Measurements from ENCODE around the gene KLHL29.

Gene KLHL29

DNA sequence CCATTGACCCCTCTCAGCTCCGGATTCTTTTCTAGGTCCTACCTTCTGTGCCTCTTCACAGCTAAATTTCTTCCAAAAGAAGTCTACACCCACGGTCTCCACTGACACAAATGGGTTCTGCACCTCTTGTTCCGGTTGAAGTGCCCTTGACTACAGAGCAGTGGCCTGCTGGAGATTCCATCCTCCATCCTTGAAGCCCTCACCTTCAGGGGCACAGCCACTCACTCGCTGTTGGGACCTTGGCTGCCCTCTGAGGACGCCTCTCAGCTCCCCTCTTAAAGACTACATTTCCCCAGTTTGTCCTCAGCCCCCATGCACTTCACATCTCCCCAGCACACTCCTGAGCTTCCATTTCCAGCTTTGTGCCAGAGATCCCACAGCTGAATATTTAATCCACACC lies 315.6 kb downstream of the KLHL29 start:
- peaks cover 0 to 5% of the 10 kb centered on the region in 2 donors for H3K9me3 ChIP-seq (ENCODE audit: control insufficient read depth in 1 of 2, low read length in 2 of 2)
- no peak overlapping the region for H3K27ac ChIP-seq (ENCODE audit: low read length)
- H3K36me3 ChIP-seq (ENCODE audit: control insufficient read depth in 1 of 2, insufficient read depth in 2 of 2, low read length in 2 of 2) = peaks cover 0 to 49% of the 10 kb centered on the region in 2 donors
- H3K4me1 ChIP-seq (ENCODE audit: control insufficient read depth in 1 of 2, insufficient read depth in 2 of 2, low read length in 2 of 2) = peaks cover 4 to 21% of the 10 kb centered on the region in 2 donors
- no peak overlapping the region for H3K4me3 ChIP-seq (ENCODE audit: low read depth in 1 of 2, low read length in 2 of 2)
- no peaks in the 10 kb centered on the region for H3K27me3 ChIP-seq (ENCODE audit: low read depth, low read length)

DNA sequence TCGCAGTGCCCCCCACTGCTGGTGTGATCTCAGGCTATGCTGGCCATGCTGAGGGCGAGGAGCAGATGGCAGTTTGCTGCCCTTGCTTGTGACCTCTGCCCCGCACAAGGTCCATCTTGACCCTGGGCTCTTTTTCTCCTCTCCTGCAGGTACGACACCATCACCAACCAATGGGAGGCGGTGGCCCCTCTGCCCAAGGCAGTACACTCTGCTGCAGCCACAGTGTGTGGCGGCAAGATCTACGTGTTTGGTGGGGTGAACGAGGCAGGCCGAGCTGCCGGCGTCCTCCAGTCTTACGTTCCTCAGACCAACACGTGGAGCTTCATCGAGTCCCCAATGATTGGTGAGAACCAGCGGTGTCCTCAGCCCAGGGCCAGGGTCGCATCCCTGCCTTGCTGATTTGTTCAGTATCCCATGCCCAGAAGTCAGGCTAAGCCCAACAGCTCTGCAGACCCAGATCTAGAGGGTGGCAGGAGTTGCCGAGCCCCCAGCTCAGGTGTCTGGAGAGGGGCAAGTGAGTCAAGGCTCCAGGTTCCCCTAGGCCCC lies 318.1 kb downstream of the KLHL29 start:
- H3K36me3 ChIP-seq (ENCODE audit: control insufficient read depth in 1 of 2, insufficient read depth in 2 of 2, low read length in 2 of 2) = peaks cover 0 to 34% of the 10 kb centered on the region in 2 donors

DNA sequence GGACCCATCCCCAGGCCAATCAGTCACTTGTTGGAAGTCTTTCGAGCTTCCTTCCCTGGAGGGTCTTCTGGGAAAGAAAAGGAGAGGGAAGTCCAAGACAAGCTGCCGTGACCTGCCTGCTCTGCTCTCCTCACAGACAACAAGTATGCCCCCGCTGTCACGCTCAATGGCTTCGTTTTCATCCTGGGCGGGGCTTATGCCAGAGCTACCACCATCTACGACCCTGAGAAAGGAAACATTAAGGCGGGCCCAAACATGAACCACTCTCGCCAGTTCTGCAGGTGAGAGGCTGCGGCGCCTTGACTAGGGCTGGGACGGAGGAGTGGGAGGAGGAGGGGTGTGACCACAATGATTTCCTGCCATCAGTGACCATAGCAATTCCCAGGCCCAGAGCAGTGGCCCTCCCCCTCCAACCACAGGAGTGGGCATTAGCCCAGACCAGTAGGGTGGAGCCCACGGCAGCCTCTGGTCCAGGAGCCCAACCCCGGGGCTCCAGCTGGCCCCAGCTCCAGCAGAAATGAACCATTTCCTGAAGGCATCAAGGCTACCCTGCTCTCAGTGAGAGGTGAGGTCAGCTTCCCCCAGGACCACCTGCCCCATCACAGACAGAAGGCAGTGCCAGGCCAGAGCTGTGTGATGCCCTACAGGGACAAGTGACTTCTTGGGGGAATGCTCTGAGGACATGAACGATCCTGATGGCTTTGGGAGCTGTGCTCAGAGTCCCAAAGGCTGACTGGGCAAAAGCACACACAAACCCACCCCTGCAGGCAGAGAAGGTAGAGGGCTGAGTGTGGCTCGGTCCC lies 318.8 kb downstream of the KLHL29 start:
- peaks cover 0 to 18% of the 10 kb centered on the region in 2 donors for H3K4me1 ChIP-seq (ENCODE audit: control insufficient read depth in 1 of 2, insufficient read depth in 2 of 2, low read length in 2 of 2)
- H3K27me3 ChIP-seq (ENCODE audit: low read depth, low read length) = no peaks in the 10 kb centered on the region
- H3K4me3 ChIP-seq (ENCODE audit: low read depth in 1 of 2, low read length in 2 of 2) = no peak overlapping the region
- peaks cover 0 to 35% of the 10 kb centered on the region in 2 donors for H3K36me3 ChIP-seq (ENCODE audit: control insufficient read depth in 1 of 2, insufficient read depth in 2 of 2, low read length in 2 of 2)
- peaks cover 0 to 5% of the 10 kb centered on the region in 2 donors for H3K9me3 ChIP-seq (ENCODE audit: control insufficient read depth in 1 of 2, low read length in 2 of 2)
- no peak overlapping the region for H3K27ac ChIP-seq (ENCODE audit: low read length)

More for the DNA sequence above, 318.1 kb downstream of the KLHL29 start:
- Histone ChIP-seq H3K4me1 (ENCODE audit: control insufficient read depth in 1 of 2, insufficient read depth in 2 of 2, low read length in 2 of 2) (peaks cover 0 to 23% of the 10 kb centered on the region in 2 donors), H3K4me3 (ENCODE audit: low read depth in 1 of 2, low read length in 2 of 2) (no peak overlapping the region), H3K9me3 (ENCODE audit: control insufficient read depth in 1 of 2, low read length in 2 of 2) (peaks cover 0 to 5% of the 10 kb centered on the region in 2 donors), H3K27ac (ENCODE audit: low read length) (no peak overlapping the region), H3K27me3 (ENCODE audit: low read depth, low read length) (no peaks in the 10 kb centered on the region)

DNA sequence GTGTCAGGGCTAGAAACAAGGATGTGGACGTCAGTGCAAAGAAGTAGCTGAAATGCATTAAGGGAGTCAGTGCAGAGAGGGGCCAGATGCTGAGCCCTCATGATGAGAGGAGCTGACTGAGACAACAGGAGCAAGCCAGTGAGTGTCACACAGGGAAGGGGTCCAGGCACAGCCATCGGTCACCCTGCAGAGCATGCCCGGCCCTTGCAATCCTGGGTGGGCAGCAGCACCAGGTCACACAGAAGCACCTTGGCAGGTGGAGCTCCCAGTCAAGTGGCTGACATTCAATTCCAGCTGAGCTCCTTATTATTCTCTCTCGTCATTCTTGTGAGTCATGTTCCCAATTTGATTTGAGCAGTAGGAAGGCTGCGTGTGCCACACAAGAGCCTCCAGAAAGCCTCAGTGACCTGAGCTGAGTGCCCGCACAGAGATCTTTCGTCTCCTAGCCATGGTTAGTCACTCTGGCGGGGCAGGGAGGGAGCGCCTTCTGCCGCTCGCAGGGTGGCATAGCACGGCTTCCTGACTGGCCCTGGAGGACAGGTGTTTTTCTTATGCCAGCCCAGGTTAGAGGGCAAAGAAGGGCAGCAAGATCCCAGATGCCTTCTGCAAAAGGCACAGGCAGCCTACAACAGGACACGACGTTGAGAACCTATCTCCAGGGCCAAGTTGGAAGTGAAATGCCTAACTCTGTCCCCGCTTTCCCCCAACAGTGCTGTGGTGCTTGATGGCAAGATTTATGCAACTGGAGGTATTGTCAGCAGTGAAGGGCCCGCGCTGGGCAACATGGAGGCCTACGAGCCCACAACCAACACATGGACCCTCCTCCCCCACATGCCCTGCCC lies 321.0 kb downstream of the KLHL29 start:
- Histone ChIP-seq H3K36me3 (ENCODE audit: control insufficient read depth in 1 of 2, insufficient read depth in 2 of 2, low read length in 2 of 2) (peaks cover 0 to 29% of the 10 kb centered on the region in 2 donors), H3K27ac (ENCODE audit: low read length) (no peak overlapping the region)

DNA sequence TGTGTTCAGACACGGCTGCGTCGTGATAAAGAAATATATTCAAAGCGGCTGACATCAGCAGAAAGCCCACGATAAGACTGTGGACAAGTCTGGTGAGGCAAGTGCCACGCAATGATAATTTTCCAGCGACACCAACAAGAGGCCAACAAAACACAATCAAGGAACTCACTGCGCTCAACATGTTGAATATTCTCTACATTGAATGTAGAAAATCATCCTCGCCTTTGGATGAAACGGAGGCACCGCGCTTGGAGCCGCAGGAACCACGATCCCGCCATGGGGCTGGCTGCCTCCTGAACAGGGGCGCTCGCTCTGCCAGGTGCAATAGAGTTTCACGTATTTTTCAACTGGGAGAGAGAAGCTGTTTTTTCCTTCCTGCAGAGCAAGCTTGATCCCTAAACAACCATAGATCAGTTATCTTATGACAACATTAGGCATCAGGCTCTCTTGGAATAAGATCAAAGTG lies 321.7 kb downstream of the KLHL29 start:
- Histone ChIP-seq H3K9me3 (ENCODE audit: control insufficient read depth in 1 of 2, low read length in 2 of 2) (no peaks in the 10 kb centered on the region), H3K27me3 (ENCODE audit: low read depth, low read length) (no peaks in the 10 kb centered on the region), H3K4me3 (ENCODE audit: low read depth in 1 of 2, low read length in 2 of 2) (no peak overlapping the region), H3K36me3 (ENCODE audit: control insufficient read depth in 1 of 2, insufficient read depth in 2 of 2, low read length in 2 of 2) (peaks cover 0 to 29% of the 10 kb centered on the region in 2 donors), H3K4me1 (ENCODE audit: control insufficient read depth in 1 of 2, insufficient read depth in 2 of 2, low read length in 2 of 2) (peaks cover 0 to 6% of the 10 kb centered on the region in 2 donors), H3K27ac (ENCODE audit: low read length) (no peak overlapping the region)

More for the DNA sequence above, 321.0 kb downstream of the KLHL29 start:
- Histone ChIP-seq H3K27me3 (ENCODE audit: low read depth, low read length) (no peaks in the 10 kb centered on the region), H3K9me3 (ENCODE audit: control insufficient read depth in 1 of 2, low read length in 2 of 2) (no peaks in the 10 kb centered on the region), H3K4me3 (ENCODE audit: low read depth in 1 of 2, low read length in 2 of 2) (no peak overlapping the region), H3K4me1 (ENCODE audit: control insufficient read depth in 1 of 2, insufficient read depth in 2 of 2, low read length in 2 of 2) (peaks cover 0 to 6% of the 10 kb centered on the region in 2 donors)

DNA sequence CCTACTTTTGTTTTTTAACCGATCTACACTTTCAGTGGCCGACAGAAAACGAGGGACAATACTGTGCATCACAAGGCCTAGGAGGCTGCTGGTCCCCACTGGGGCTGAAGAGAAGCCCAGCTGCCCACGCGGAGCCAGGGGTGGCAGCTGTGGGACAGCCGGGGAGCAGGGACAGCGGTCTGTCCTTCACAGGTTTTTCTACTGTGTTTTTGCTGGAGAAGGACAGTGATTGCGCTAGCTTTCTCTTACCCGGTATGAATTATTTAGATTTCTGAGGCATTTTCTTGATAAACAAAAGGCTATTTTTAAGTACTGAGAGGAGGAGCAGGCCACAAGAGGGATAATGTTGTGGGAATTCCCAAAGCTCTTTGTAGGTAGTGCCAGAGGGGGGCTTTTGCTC lies 322.1 kb downstream of the KLHL29 start:
- Histone ChIP-seq H3K4me3 (ENCODE audit: low read depth in 1 of 2, low read length in 2 of 2) (no peak overlapping the region), H3K27ac (ENCODE audit: low read length) (no peak overlapping the region), H3K4me1 (ENCODE audit: control insufficient read depth in 1 of 2, insufficient read depth in 2 of 2, low read length in 2 of 2) (peaks cover 0 to 6% of the 10 kb centered on the region in 2 donors), H3K27me3 (ENCODE audit: low read depth, low read length) (no peaks in the 10 kb centered on the region), H3K36me3 (ENCODE audit: control insufficient read depth in 1 of 2, insufficient read depth in 2 of 2, low read length in 2 of 2) (peaks cover 0 to 29% of the 10 kb centered on the region in 2 donors), H3K9me3 (ENCODE audit: control insufficient read depth in 1 of 2, low read length in 2 of 2) (no peaks in the 10 kb centered on the region)

DNA sequence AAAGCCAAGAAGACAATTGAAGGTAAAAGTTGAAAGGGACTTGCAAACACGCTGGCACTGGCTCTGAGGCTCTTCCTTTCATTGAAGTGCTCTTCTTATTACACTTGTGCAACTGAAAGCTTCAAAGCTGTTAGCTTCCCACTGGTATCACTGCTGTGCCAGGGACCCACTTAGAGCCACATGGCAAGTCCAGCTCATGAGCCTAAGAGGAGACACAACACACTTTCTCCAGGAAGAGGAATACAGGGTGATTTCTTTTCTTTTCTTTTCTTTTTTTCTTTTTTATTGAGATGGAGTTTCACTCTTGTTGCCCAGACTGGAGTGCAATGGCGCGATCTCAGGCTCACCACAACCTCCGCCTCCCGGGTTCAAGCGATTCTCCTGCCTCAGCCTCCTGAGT lies 323.8 kb downstream of the KLHL29 start:
- H3K36me3 ChIP-seq (ENCODE audit: control insufficient read depth in 1 of 2, insufficient read depth in 2 of 2, low read length in 2 of 2) = peaks cover 0 to 14% of the 10 kb centered on the region in 2 donors
- no peak overlapping the region for H3K4me3 ChIP-seq (ENCODE audit: low read depth in 1 of 2, low read length in 2 of 2)
- H3K27ac ChIP-seq (ENCODE audit: low read length) = no peak overlapping the region
- H3K4me1 ChIP-seq (ENCODE audit: control insufficient read depth in 1 of 2, insufficient read depth in 2 of 2, low read length in 2 of 2) = peaks cover 0 to 6% of the 10 kb centered on the region in 2 donors
- H3K27me3 ChIP-seq (ENCODE audit: low read depth, low read length) = no peaks in the 10 kb centered on the region
- H3K9me3 ChIP-seq (ENCODE audit: control insufficient read depth in 1 of 2, low read length in 2 of 2) = no peaks in the 10 kb centered on the region

DNA sequence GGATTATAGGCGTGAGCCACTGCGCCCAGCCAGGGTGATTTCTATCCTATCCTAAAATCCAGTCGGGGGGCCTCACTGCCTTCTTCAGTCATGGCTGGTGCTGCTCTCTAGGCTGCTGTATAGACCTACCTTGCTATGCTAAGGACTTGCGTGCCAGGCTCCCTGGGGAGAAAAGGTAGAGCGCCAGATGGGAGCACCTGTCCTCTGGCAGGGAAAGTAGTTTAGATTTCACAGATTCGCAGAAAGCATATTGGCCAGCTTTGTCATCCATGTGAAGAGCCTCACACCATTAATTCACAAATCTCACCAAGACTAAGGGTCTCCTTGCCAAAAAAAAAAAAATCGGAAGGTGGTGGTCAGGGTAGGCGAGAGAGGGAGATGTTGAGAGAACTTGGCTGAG lies 324.3 kb downstream of the KLHL29 start:
- Histone ChIP-seq H3K27me3 (ENCODE audit: low read depth, low read length) (no peaks in the 10 kb centered on the region), H3K36me3 (ENCODE audit: control insufficient read depth in 1 of 2, insufficient read depth in 2 of 2, low read length in 2 of 2) (peaks cover 0 to 14% of the 10 kb centered on the region in 2 donors), H3K4me1 (ENCODE audit: control insufficient read depth in 1 of 2, insufficient read depth in 2 of 2, low read length in 2 of 2) (peaks cover 0 to 6% of the 10 kb centered on the region in 2 donors), H3K27ac (ENCODE audit: low read length) (no peak overlapping the region), H3K9me3 (ENCODE audit: control insufficient read depth in 1 of 2, low read length in 2 of 2) (no peaks in the 10 kb centered on the region), H3K4me3 (ENCODE audit: low read depth in 1 of 2, low read length in 2 of 2) (no peak overlapping the region)

DNA sequence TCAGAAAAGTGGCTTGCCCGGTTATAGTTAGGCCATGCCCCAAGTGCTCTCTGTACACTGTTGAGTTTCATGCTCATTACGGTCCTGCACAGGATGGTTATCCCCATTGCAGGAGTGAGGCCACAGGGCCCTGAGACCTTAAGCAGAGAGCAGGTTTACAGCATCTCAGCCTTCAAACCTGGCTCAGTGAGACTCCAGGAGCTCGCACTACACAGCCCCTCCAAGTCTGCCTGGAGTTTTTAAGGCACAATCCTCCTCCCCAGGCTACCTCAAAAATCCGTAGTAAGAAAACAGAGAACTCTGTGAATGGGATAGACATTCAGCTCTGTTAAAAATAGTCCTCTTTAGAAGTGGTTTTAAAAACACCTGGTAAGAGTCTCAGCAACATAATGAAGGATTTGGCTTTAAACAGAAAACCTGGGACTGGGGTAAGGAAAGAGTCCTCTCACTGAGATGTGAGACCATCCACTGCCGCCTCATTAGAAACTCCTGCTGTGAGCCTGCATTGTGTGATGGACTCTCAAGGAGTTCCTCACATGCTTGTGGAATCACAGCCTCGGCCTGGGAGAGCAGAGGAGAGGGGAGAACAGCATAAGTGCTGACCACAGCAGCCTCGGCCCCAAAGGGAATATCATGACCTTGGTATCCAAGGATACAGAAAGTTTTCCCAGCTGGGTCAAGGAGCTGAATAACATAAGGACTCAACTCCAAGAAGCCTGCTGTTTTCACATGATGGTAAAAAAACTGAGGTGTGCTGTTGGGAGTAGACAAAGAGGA lies 327.2 kb downstream of the KLHL29 start:
- no peak overlapping the region for H3K27ac ChIP-seq (ENCODE audit: low read length)

DNA sequence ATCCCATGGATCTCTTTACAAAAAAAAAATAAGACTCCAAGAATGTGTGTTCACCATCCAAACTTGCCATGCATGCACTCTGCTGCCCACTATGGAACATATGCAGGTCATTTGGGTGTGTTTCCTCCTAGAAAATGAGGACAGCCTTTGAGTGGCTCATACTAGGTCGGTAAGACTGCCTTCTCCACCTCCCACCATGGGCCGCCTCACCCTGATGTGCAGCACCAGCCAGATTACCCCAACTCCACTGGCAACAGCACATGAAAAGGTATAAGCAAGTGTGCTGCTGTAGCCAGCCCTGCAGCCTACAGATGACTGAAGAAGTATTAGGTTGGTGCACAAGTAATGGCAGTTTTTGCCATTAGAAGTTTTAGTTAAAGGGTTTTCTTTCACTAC lies 327.8 kb downstream of the KLHL29 start:
- Histone ChIP-seq H3K4me3 (ENCODE audit: low read depth in 1 of 2, low read length in 2 of 2) (no peak overlapping the region), H3K27me3 (ENCODE audit: low read depth, low read length) (no peaks in the 10 kb centered on the region), H3K27ac (ENCODE audit: low read length) (no peak overlapping the region), H3K36me3 (ENCODE audit: control insufficient read depth in 1 of 2, insufficient read depth in 2 of 2, low read length in 2 of 2) (peaks cover 0 to 13% of the 10 kb centered on the region in 2 donors), H3K4me1 (ENCODE audit: control insufficient read depth in 1 of 2, insufficient read depth in 2 of 2, low read length in 2 of 2) (no peaks in the 10 kb centered on the region), H3K9me3 (ENCODE audit: control insufficient read depth in 1 of 2, low read length in 2 of 2) (no peaks in the 10 kb centered on the region)

More for the DNA sequence above, 327.2 kb downstream of the KLHL29 start:
- H3K27me3 ChIP-seq (ENCODE audit: low read depth, low read length) = no peaks in the 10 kb centered on the region
- H3K9me3 ChIP-seq (ENCODE audit: control insufficient read depth in 1 of 2, low read length in 2 of 2) = no peaks in the 10 kb centered on the region
- peaks cover 0 to 14% of the 10 kb centered on the region in 2 donors for H3K36me3 ChIP-seq (ENCODE audit: control insufficient read depth in 1 of 2, insufficient read depth in 2 of 2, low read length in 2 of 2)
- H3K4me3 ChIP-seq (ENCODE audit: low read depth in 1 of 2, low read length in 2 of 2) = no peak overlapping the region
- peaks cover 0 to 4% of the 10 kb centered on the region in 2 donors for H3K4me1 ChIP-seq (ENCODE audit: control insufficient read depth in 1 of 2, insufficient read depth in 2 of 2, low read length in 2 of 2)
